ENCODE measurements around the gene ESRRA.

Gene ESRRA

DNA sequence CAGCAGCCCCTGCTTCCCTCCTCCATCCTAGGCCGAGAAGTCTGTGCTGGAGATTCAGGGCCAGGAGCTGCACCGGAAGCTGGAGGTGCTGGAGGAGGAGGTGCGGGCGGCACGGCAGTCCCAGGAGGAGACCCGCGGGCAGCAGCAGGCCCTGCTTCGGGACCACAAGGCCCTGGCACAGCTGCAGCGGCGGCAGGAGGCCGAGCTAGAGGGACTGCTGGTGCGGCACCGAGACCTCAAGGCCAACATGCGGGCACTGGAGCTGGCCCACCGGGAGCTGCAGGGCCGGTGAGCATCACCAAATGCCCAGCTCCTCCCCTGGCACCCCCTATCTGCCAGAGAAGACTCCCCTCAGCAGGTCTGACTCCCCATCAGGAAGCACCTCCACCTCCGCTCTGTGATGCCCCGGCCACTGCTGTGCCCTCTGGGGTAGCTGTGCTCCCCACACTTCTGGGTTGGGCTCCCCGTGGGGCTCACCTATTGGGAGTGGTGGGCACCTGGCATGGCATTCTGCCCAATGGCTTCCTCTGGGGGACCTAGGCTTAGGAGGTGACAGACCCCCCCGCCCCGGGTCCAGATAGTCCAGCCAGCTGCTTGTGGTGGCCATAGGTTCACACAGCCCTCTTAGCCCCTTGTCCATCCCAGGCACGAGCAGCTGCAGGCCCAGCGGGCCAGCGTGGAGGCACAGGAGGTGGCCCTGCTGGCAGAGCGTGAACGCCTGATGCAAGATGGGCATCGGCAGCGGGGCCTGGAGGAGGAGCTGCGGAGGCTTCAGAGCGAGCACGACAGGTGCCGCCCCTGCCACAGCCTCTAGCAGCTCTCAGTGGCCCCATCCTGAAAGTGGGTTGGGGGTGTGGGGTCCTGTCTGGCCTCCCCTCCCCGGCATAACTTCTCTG is 47.0 kb downstream of the ESRRA start:
- in situ Hi-C loops (cut with HindIII; ENCODE audit: low sequenced_read_pairs): no loop called here
- TF ChIP-seq, protein P1, sequence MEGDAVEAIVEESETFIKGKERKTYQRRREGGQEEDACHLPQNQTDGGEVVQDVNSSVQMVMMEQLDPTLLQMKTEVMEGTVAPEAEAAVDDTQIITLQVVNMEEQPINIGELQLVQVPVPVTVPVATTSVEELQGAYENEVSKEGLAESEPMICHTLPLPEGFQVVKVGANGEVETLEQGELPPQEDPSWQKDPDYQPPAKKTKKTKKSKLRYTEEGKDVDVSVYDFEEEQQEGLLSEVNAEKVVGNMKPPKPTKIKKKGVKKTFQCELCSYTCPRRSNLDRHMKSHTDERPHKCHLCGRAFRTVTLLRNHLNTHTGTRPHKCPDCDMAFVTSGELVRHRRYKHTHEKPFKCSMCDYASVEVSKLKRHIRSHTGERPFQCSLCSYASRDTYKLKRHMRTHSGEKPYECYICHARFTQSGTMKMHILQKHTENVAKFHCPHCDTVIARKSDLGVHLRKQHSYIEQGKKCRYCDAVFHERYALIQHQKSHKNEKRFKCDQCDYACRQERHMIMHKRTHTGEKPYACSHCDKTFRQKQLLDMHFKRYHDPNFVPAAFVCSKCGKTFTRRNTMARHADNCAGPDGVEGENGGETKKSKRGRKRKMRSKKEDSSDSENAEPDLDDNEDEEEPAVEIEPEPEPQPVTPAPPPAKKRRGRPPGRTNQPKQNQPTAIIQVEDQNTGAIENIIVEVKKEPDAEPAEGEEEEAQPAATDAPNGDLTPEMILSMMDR (IDR thresholded peaks at IDR 0.05; ENCODE audit: low read depth, low read length): no peak
- DNase-seq (ENCODE audit: low read depth, low spot score): no peak
- no peak overlapping the region for H3K4me3 ChIP-seq (ENCODE audit: low read depth, low read length)

DNA sequence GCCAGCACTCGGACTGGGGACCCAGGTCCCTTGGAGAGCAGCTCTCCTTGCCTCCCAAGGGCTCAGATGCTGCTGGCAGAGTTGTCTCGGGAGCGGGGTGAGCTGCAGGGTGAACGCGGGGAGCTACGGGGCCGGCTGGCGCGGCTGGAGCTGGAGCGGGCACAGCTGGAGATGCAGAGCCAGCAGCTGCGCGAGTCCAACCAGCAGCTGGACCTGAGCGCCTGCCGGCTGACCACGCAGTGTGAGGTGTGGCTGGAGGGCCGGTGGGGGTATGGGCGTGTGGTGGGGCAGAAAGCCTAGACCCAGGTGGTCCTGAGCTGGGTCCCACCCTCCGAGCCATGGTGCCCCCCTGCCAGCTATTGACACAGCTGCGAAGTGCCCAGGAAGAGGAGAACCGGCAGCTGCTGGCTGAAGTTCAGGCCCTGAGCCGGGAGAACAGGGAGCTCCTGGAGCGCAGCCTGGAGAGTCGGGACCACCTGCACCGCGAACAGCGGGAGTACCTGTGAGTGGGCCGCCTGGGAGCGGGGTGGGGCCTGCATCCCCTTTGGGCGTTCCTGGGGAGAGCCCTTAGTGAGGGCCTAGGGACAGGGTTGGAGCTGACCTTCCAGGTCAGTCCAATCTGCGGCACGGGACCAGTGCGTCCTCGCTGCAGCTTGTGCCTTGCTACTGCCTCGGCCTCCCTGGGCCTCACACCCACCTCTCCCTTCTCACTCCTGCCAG is 47.8 kb downstream of the ESRRA start:
- in situ Hi-C loops (cut with HindIII; ENCODE audit: low sequenced_read_pairs): no loop called here
- TF ChIP-seq, protein P1 (IDR thresholded peaks at IDR 0.05; ENCODE audit: low read depth, low read length): no peak
- no peak for DNase-seq (ENCODE audit: low read depth, low spot score)
- H3K4me3 ChIP-seq (ENCODE audit: low read depth, low read length): no peak overlapping the region

DNA sequence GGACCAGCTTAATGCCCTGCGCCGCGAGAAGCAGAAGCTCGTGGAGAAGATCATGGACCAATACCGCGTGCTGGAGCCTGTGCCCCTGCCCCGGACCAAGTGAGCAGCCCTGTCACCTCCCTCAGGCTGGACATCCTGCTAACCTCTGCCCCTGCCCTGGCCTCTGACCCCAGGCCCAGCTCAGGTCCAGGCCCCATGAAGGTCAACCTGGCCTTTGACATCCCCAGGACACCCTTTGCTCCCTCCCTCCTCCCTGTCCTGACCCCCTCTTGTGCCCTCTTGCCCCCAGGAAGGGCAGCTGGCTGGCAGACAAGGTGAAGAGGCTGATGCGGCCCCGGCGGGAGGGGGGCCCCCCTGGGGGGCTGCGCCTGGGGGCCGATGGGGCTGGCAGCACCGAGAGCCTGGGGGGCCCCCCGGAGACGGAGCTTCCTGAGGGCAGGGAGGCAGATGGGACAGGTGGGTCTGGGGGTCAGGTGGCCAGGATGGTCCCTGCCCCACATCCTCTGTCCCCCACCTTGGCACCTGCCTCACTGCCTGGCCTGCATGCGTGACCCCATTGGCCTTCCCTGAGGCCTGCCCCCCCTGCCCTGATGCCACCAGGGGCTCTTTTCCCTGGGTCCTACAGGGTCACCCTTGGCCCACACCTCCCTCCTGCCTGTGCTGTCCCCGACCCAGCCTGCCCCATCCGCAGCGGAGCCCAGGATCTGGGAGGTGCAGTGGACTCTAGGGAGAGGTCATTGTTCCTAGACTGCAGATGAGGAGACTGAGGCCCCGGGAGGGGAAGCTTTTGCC is 48.6 kb downstream of the ESRRA start:
- H3K4me3 ChIP-seq (ENCODE audit: low read depth, low read length): no peak overlapping the region
- in situ Hi-C loops (cut with HindIII; ENCODE audit: low sequenced_read_pairs): no loop called here
- TF ChIP-seq, protein P1 (IDR thresholded peaks at IDR 0.05; ENCODE audit: low read depth, low read length): no peak
- DNase-seq (ENCODE audit: low read depth, low spot score): no peak

GRCh38 chr11:64355078-64355940 is 50.0 kb downstream of the ESRRA start:
- peak overlapping the region; percentile 6 for H3K4me3 ChIP-seq (ENCODE audit: low read depth, low read length)
- in situ Hi-C loops (cut with HindIII; ENCODE audit: low sequenced_read_pairs): no loop called here
- DNase-seq (ENCODE audit: low read depth, low spot score): peak; percentile 81
- TF ChIP-seq, protein P1 (IDR thresholded peaks at IDR 0.05; ENCODE audit: low read depth, low read length): peak; percentile 92

DNA sequence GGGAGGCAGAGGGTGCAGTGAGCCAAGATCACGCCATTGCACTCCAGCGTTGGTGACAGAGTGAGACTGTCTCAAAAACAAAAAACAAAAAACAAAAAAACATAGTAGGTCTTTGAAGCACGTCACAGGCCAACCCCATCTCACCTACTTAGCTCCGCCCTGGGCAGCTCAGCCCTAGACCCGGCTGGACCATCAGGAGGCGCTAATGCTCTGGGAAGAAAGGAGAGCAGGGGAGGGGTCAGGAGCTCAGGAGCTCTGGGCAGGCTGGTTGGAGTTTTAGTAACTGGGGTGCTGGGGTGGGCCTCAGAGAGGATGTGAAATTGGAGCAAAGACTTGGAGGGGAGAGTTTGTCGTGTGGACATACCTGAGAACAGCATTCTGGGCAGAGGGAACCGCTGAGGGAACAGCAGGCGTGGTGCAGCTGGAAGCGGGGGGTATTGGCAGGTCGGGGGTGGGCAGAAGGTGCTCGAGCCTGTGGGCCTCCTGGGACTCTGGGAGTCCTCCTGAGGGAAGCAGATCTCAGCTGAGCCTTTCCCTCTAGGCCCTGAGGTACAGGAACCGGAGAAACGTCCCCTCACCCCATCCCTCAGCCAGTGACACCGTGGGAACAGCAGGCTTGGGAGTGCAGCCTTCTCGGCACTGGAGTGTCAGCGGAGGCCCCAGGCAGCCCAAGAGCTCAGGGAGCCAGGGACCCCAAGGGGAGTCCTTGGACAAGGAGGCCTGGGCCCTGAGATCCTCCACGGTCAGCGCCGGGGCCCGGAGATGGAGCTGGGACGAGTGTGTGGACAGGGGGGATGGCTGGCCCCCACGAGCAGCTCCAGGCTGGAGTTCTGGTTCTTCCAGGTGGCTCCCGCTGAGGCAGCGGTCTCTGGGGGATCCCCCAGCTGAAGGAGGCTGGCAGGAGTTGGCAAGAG is 51.4 kb downstream of the ESRRA start:
- peak; percentile 38 for DNase-seq (ENCODE audit: low read depth, low spot score)
- in situ Hi-C loops (cut with HindIII; ENCODE audit: low sequenced_read_pairs): no loop called here
- H3K4me3 ChIP-seq (ENCODE audit: low read depth, low read length): no peak overlapping the region
- TF ChIP-seq, protein P1 (IDR thresholded peaks at IDR 0.05; ENCODE audit: low read depth, low read length): peak; percentile 60
